Gastrocnemius medialis (tissue), 4 donors: Measurements from ENCODE around the gene MXI1.

Experiments used
- CTCF ChIP-seq, 5 experiments: fragments of 450-650 bp in 3 of 5; fragments of 200-600 bp in 2 of 5; sonication (generic) in 2 of 5; IDR thresholded peaks in 4 of 5; conservative IDR thresholded peaks in 1 of 5; 1 replicate in 4 of 5; 2 replicates in 1 of 5; pipeline ENCODE4 v1.5.1; 2016 to 2019; ENCODE audit warnings: antibody characterized with exemption in 5 of 5, mild to moderate bottlenecking in 3 of 5, moderate library complexity in 3 of 5
- POLR2A ChIP-seq, 2 donors: fragments of 450-650 bp; IDR thresholded peaks; one replicate each; pipeline ENCODE4 v1.6.1; 2017; ENCODE audit warnings: antibody characterized with exemption in 2 of 2, mild to moderate bottlenecking in 2 of 2, moderate library complexity in 2 of 2

GRCh38 chr10:110306452-110306768 is 99.0 kb downstream of the MXI1 start:
- TF ChIP-seq CTCF (IDR thresholded peaks at IDR 0.05 in 4 of 5, conservative IDR thresholded peaks at IDR 0.05 in 1 of 5), result peak in 1 of 5 experiments; percentile 0
- TF ChIP-seq POLR2A (IDR thresholded peaks at IDR 0.05), result no peak
